ENCODE results near the gene KYAT1.

DNA sequence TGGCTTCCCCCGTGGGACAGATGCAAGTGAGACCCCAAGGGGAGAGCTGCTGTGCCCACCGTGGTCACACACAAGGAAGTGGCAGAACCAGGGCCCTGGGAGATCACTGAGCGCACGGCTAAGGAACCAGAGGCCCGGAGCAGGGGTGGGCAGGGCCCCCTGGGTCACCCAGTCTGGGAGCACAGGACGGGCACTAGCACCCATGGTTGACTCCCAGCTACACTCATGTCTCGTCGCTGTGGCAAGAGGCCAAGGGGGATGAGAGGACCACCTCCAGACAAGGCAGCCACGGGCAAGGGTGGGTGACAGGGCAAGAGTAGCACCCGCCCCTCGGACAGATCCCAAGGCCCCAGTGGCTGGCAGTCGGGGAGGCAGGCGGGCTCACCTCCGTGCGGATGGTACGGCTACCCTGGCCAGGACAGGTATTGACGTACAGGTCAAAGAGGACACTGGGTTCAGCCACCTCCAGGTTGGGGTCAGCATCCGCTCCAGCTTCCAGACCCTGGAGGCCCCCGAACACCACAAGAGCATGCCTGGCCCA, 58.3 kb downstream of the KYAT1 start:
- TF ChIP-seq, protein P1, sequence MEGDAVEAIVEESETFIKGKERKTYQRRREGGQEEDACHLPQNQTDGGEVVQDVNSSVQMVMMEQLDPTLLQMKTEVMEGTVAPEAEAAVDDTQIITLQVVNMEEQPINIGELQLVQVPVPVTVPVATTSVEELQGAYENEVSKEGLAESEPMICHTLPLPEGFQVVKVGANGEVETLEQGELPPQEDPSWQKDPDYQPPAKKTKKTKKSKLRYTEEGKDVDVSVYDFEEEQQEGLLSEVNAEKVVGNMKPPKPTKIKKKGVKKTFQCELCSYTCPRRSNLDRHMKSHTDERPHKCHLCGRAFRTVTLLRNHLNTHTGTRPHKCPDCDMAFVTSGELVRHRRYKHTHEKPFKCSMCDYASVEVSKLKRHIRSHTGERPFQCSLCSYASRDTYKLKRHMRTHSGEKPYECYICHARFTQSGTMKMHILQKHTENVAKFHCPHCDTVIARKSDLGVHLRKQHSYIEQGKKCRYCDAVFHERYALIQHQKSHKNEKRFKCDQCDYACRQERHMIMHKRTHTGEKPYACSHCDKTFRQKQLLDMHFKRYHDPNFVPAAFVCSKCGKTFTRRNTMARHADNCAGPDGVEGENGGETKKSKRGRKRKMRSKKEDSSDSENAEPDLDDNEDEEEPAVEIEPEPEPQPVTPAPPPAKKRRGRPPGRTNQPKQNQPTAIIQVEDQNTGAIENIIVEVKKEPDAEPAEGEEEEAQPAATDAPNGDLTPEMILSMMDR (IDR thresholded peaks at IDR 0.05): no peak
- TF ChIP-seq, protein P2, sequence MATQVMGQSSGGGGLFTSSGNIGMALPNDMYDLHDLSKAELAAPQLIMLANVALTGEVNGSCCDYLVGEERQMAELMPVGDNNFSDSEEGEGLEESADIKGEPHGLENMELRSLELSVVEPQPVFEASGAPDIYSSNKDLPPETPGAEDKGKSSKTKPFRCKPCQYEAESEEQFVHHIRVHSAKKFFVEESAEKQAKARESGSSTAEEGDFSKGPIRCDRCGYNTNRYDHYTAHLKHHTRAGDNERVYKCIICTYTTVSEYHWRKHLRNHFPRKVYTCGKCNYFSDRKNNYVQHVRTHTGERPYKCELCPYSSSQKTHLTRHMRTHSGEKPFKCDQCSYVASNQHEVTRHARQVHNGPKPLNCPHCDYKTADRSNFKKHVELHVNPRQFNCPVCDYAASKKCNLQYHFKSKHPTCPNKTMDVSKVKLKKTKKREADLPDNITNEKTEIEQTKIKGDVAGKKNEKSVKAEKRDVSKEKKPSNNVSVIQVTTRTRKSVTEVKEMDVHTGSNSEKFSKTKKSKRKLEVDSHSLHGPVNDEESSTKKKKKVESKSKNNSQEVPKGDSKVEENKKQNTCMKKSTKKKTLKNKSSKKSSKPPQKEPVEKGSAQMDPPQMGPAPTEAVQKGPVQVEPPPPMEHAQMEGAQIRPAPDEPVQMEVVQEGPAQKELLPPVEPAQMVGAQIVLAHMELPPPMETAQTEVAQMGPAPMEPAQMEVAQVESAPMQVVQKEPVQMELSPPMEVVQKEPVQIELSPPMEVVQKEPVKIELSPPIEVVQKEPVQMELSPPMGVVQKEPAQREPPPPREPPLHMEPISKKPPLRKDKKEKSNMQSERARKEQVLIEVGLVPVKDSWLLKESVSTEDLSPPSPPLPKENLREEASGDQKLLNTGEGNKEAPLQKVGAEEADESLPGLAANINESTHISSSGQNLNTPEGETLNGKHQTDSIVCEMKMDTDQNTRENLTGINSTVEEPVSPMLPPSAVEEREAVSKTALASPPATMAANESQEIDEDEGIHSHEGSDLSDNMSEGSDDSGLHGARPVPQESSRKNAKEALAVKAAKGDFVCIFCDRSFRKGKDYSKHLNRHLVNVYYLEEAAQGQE (IDR thresholded peaks at IDR 0.05; ENCODE audit: insufficient read depth in 1 of 2, low read depth in 2 of 2, low read length in 1 of 2): no peak
- no peak for TF ChIP-seq POLR2AphosphoS5 (IDR thresholded peaks at IDR 0.05; ENCODE audit: low read depth, low read length)
- no peak for TF ChIP-seq SIN3A (IDR thresholded peaks at IDR 0.05; ENCODE audit: borderline replicate concordance, insufficient read depth, low read depth, low read length)
- no peak for TF ChIP-seq TCF7L2 (IDR thresholded peaks at IDR 0.05; ENCODE audit: low read depth, low read length)
